HepG2 (cell line): ENCODE data around the gene SUPT6H. TPM values are rescaled to one million over a fixed set of nuclear protein-coding genes. Genes with fewer than 3 reads are reported as not detected.

ENCODE experiments used
- CBFB ChIP-seq: sonication (generic); formaldehyde crosslinking; IDR thresholded peaks from 2 replicates; pipeline ENCODE4 v1.4.0; 2020; ENCODE audit warnings: missing genetic modification reagents
- HCFC1 ChIP-seq: fragments of 150-350 bp; IDR thresholded peaks from 2 replicates; pipeline ENCODE4 v1.6.1; 2014; ENCODE audit warnings: low read depth, low read length
- HNF1B ChIP-seq: sonication (generic); formaldehyde crosslinking; IDR thresholded peaks from 2 replicates; pipeline ENCODE4 v1.5.1; 2020; ENCODE audit warnings: mild to moderate bottlenecking, moderate library complexity, missing genetic modification reagents
- HNRNPL ChIP-seq: fragments of 200-400 bp; formaldehyde crosslinking; IDR thresholded peaks from 2 replicates; pipeline ENCODE4 v1.6.1; 2017; ENCODE audit warnings: mild to moderate bottlenecking, low read depth, low read length
- KAT2B ChIP-seq: fragments of 150-350 bp; IDR thresholded peaks from 2 replicates; pipeline ENCODE4 v1.6.1; 2014; ENCODE audit warnings: low read depth, low read length, borderline replicate concordance
- MAF1 ChIP-seq: sonication (generic); formaldehyde crosslinking; IDR thresholded peaks from 2 replicates; pipeline ENCODE4 v1.5.0; 2020; ENCODE audit warnings: missing genetic modification reagents, borderline replicate concordance
- RFX5 ChIP-seq: IDR thresholded peaks from 2 replicates; pipeline ENCODE4 v1.6.1; 2011; ENCODE audit warnings: low read depth, low read length, improper control_type of control experiment
- ZMYM2 ChIP-seq: sonication (generic); formaldehyde crosslinking; IDR thresholded peaks from 2 replicates; pipeline ENCODE4 v1.8.0; 2022; ENCODE audit warnings: mild to moderate bottlenecking, missing genetic modification reagents
- ZNF235 ChIP-seq: sonication (generic); formaldehyde crosslinking; IDR thresholded peaks from 2 replicates; pipeline ENCODE4 v1.8.1; 2023; ENCODE audit warnings: mild to moderate bottlenecking, missing genetic modification reagents, borderline replicate concordance
- ZNF556 ChIP-seq: sonication (generic); formaldehyde crosslinking; IDR thresholded peaks from 2 replicates; pipeline ENCODE4 v1.4.0; 2020; ENCODE audit warnings: mild to moderate bottlenecking, missing genetic modification reagents, borderline replicate concordance
- polyA plus RNA-seq, 8 experiments: library from polyadenylated mRNA; depleted of rRNA in 3 of 8; stranded (reverse) in 7 of 8; unstranded in 1 of 8; fragments of >200 nt; fragmentation: Illumina TruSeq in 4 of 8; extraction: Trizol in 4 of 8; gene quantifications; 2 replicates each; pipeline versions ENCODE4 v1.2.1 to v1.2.3, GENCODE V29; 2011 to 2016; ENCODE audit warnings: low read depth in 4 of 8, missing spikeins in 1 of 8, mixed read lengths in 1 of 8; ENCODE audit not compliant: insufficient read depth in 1 of 8
- total RNA-seq, 5 experiments: library from RNA; depleted of rRNA; stranded (reverse); fragments of >200 nt; fragmentation: Illumina TruSeq; extraction: Trizol; gene quantifications; 2 replicates each; pipeline ENCODE4 v1.2.3, GENCODE V29; 2016; ENCODE audit warnings: low read depth in 1 of 5
- TF ChIP-seq, protein P1 (sequence below): sonication (generic); formaldehyde crosslinking; IDR thresholded peaks from 2 replicates; pipeline ENCODE4 v1.4.0; 2020; ENCODE audit warnings: missing genetic modification reagents
- TF ChIP-seq, protein P2 (sequence below): IDR thresholded peaks from 2 replicates; pipeline ENCODE4 v1.6.1; 2016; ENCODE audit warnings: missing compliant biosample characterization, missing genetic modification reagents, borderline replicate concordance

Gene SUPT6H
- total and polyA plus RNA-seq, 2 of the 13 experiments (the other 11 are each of a cell fraction or from before 2014, with no cell fraction given): 32.7 to 39.9 TPM

- TF ChIP-seq MAF1 (no peak), HNRNPL (peak; percentile 91), ZMYM2 (CRISPR knock-in tag) (no peak), CBFB (CRISPR knock-in tag) (no peak), HCFC1 (no peak), HNF1B (CRISPR knock-in tag) (no peak), ZNF556 (CRISPR knock-in tag) (no peak), ZNF235 (CRISPR knock-in tag) (no peak), KAT2B (no peak), RFX5 (no peak)
- TF ChIP-seq, protein P1, sequence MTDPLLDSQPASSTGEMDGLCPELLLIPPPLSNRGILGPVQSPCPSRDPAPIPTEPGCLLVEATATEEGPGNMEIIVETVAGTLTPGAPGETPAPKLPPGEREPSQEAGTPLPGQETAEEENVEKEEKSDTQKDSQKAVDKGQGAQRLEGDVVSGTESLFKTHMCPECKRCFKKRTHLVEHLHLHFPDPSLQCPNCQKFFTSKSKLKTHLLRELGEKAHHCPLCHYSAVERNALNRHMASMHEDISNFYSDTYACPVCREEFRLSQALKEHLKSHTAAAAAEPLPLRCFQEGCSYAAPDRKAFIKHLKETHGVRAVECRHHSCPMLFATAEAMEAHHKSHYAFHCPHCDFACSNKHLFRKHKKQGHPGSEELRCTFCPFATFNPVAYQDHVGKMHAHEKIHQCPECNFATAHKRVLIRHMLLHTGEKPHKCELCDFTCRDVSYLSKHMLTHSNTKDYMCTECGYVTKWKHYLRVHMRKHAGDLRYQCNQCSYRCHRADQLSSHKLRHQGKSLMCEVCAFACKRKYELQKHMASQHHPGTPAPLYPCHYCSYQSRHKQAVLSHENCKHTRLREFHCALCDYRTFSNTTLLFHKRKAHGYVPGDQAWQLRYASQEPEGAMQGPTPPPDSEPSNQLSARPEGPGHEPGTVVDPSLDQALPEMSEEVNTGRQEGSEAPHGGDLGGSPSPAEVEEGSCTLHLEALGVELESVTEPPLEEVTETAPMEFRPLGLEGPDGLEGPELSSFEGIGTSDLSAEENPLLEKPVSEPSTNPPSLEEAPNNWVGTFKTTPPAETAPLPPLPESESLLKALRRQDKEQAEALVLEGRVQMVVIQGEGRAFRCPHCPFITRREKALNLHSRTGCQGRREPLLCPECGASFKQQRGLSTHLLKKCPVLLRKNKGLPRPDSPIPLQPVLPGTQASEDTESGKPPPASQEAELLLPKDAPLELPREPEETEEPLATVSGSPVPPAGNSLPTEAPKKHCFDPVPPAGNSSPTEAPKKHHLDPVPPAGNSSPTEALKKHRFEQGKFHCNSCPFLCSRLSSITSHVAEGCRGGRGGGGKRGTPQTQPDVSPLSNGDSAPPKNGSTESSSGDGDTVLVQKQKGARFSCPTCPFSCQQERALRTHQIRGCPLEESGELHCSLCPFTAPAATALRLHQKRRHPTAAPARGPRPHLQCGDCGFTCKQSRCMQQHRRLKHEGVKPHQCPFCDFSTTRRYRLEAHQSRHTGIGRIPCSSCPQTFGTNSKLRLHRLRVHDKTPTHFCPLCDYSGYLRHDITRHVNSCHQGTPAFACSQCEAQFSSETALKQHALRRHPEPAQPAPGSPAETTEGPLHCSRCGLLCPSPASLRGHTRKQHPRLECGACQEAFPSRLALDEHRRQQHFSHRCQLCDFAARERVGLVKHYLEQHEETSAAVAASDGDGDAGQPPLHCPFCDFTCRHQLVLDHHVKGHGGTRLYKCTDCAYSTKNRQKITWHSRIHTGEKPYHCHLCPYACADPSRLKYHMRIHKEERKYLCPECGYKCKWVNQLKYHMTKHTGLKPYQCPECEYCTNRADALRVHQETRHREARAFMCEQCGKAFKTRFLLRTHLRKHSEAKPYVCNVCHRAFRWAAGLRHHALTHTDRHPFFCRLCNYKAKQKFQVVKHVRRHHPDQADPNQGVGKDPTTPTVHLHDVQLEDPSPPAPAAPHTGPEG (CRISPR knock-in tag): no peak
- TF ChIP-seq, protein P2, sequence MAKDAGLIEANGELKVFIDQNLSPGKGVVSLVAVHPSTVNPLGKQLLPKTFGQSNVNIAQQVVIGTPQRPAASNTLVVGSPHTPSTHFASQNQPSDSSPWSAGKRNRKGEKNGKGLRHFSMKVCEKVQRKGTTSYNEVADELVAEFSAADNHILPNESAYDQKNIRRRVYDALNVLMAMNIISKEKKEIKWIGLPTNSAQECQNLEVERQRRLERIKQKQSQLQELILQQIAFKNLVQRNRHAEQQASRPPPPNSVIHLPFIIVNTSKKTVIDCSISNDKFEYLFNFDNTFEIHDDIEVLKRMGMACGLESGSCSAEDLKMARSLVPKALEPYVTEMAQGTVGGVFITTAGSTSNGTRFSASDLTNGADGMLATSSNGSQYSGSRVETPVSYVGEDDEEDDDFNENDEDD: no peak
- TF ChIP-seq, all 625 proteins: peak for 24
These were observed 40.2 kb downstream of the SUPT6H start (continued) for GRCh38 chr17:28702026-28702751.
